Activated gamma-delta T cell (primary cell): Measurements from ENCODE around the gene PSENEN.

Experiments
- DNase-seq: peaks from one replicate; lab custom pipeline; 2025; lab: John Stamatoyannopoulos, UW
- total RNA-seq, 2 donors: gene quantifications; one replicate each; lab custom pipeline; 2026; lab: John Stamatoyannopoulos, UW

PSENEN gene
- 5.3 to 7.5 reads per million in 2 donors for total RNA-seq

GRCh38 chr19:35745328-35746086 lies at the start of gene PSENEN, which contains the start of gene U2AF1L4:
Gene PSENEN (plus strand): TSS chr19:35745651. CDS start chr19:35745931, 280 bp downstream.
Gene U2AF1L4 (minus strand): TSS chr19:35745418. CDS start chr19:35745391, 27 bp downstream.
- DNase-seq: peak; percentile 94

DNA sequence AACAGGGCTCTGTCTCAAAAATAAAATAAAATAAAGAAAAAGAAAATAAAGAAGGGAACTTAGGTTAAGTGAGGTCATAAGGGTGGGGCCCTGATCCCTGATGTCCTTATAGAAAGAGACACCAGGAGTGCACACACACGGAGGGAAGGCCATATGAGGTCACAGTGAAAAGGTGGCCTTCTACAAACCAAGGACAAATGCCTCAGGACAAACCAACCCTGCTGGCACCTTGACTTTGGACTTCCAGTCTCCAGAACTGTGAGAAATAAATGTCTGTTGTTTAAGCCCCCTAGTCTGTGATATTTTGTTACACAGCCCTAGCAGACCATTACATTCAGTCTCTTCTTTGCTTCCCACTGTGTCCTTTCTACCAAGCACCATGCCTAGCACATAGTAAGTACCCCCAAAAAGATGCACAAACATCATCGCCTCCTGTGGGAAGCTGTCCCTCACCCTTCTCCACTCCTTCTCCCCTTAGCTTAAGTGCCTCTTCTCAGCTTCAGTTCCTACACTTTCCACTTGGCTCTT lies 49.5 kb upstream of the PSENEN start:
- no peak for DNase-seq

- DNase-seq: no peak
Observed at GRCh38 chr19:35696835-35697234, 48.6 kb upstream of the PSENEN start.

- DNase-seq: peak; percentile 77
Observed at GRCh38 chr19:35702223-35703012, 43.0 kb upstream of the PSENEN start.

- DNase-seq: no peak
Observed at GRCh38 chr19:35703343-35703742, 42.1 kb upstream of the PSENEN start.

DNA sequence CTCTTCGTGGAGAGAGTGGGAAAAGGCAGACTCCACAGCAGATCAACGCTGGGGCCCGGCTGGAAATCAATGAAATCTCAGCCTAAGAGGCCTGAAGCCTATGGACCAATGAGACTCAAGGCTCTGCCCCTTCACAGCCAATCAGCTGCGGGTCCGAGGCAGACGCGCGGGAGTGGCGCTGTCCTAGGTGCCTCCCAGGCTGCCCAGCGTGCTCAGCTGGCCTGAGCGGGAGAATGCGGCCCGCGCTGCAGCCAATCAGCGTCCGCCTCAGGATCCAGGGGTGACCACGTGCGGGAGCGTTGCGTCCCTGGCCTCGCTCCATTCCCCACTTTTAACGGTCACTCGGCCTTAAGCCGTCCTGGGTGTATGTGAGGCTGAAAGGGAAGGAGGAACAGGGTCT lies 41.2 kb upstream of the PSENEN start, which contains the start of gene ZBTB32:
ZBTB32 (plus strand) TSS at position 341 of the 400 bp plus-strand sequence. CDS start 10,069 bp downstream, outside the sequence.
- DNase-seq: no peak

DNA sequence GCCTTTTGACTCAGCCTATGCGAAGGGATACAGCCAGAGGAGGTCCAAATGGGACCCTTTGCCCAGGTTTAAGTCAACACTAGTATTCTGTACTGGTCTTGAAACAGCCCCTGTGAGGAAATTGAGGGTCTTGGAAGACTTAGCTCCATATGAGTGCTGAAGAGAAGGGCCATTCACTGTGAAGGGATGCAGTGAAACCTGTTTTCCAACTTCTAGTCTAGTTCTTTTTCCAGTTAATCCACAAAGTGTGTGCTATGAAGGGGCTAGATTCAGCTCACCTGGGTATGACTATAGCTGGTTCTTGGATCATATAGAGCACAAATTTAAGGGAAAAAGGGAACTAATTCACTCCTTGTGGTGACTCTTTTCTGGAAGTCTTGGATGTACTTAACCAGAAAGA lies 37.1 kb upstream of the PSENEN start:
- DNase-seq: no peak

DNA sequence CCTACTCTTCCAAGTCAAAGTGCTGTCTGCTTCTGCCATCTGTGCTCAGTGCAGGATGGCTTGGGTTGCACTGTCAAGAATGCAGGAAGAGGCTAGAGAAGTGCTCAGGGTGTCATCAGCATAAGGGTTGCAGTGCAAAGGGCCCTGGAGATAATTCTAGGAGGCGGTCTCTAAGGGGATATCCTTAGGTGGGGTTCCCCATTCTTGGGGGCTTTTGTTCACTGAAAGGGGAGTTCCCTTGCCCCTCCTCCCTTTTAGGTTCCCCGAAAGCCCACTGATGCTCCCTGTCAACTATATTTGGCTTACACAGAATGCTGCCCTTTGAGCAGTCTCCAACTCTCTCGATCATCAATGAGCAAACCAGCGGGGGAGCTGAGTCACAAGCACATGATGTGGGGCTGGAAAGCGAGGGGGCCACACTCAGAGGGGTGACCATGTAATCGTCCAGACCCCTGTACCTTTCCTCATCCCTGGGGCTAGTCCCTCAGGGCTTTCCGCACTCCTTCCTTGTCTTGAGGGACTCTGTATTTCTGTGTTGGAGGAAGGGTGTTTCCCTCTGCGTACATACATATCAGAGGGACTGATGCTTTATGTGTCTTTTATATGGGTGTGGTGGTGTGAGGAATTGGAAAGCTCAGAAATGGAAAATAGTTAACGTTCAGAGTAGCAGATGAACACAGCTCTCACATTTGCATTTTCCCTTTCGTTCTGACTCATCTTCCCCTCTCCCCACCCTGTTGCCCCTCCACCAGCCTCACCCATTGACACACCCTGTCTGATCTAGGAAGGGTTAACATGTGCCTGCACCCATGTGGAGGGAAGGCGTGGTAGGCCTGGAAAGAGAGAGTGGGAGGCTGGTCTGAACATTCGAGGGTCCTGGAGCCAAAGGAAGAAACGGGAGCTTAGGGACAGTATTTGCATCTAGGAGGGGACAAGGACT lies 34.4 kb upstream of the PSENEN start:
- no peak for DNase-seq

DNA sequence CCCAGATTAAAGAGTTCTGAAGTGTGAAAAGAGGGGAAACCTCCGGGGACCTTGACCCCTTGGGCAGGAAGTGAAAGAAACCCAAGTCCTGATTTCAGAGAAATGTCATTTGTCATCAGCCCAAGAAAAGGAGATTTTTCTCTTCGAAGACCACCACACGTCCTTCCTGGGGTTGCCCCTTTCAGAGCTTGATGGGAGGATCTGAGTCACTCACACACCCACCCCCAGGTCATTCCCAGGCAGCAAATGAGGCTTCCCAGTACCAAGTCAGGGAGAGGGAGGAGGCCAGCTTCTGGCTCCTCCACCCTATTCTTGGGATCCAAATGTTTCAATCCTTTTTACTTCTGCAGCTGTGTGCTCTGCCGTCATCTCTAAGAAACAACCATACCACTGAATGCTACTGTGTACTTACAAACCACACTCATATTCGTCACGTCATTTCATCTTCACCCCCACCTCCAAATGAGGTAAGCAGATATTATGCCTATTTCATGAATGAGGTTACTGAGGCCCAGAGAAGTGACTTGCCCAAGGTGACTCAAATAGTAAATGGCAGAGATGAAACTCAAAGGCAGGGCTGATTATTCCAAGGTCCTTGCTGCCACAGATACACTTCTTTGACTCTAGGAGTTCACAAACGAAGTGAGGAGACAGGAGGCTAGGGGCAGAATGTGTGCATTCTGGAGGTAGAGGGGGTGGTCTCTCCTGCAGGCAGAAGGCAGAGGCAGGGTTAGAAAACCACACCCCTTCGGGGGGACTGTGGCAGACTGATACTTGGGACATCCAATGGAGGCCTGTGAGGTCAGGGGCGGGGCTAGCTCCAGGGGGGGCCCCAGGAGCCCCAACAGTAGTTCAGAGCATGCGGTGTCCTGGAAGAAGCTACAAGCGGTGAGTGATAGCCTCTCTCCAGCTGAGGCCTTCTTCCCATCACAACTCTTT lies 32.6 kb upstream of the PSENEN start:
- no peak for DNase-seq

GRCh38 chr19:35713506-35713850 lies 32.0 kb upstream of the PSENEN start:
- no peak for DNase-seq

- DNase-seq: no peak
Observed at GRCh38 chr19:35713904-35714495, 31.5 kb upstream of the PSENEN start.

- DNase-seq: no peak
Observed at GRCh38 chr19:35714601-35715354, 30.7 kb upstream of the PSENEN start.

DNA sequence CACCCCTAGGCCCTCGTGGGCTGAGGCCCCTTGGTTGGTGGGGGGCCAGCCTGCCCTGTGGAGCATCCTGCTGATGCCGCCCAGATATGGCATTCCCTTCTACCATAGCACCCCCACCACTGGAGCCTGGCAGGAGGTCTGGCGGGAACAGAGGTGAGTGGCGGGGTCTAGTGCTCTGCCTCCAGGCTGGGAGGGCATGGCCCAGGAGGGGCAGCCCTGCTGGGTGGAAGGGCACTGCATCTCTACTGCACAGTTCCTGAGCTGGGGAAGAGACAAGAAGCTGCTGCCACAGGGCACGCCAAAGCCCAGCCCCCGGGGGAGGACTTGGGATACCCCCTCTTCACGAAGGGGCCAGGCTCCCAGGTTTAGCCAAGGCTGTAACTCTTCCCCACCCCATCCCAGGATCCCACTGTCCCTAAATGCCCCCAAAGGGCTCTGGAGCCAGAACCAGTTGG lies 30.1 kb upstream of the PSENEN start:
- no peak for DNase-seq

DNA sequence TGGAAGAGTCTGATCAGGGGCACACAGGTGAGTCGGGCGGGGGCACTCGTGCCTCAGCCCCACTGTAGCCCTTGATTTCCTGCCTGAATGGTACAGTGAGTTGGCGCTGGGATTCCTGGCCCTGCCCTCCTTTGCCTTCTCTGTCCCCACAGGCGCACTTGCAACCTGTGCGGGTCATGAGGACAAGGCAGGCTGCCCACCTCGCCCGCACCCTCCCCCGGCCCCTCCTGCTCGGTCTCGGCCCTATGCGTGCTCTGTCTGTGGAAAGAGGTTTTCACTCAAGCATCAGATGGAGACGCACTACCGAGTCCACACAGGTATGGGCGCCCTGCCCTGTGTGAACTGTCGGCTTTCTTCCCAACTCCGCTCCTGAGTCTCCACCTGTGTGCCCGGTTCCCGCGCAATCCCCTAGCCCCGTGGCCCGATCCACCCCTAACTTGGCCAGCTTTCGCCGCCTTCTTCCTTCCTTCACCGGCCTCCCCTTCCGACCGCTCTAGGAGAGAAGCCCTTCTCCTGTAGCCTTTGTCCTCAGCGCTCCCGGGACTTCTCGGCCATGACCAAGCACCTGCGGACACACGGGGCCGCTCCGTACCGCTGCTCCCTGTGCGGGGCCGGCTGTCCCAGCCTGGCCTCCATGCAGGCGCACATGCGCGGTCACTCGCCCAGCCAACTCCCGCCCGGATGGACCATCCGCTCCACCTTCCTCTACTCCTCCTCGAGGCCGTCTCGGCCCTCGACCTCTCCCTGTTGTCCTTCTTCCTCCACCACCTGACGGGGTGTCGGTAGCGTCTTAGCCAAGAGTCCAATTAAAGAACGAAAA lies 29.3 kb upstream of the PSENEN start:
- no peak for DNase-seq

DNA sequence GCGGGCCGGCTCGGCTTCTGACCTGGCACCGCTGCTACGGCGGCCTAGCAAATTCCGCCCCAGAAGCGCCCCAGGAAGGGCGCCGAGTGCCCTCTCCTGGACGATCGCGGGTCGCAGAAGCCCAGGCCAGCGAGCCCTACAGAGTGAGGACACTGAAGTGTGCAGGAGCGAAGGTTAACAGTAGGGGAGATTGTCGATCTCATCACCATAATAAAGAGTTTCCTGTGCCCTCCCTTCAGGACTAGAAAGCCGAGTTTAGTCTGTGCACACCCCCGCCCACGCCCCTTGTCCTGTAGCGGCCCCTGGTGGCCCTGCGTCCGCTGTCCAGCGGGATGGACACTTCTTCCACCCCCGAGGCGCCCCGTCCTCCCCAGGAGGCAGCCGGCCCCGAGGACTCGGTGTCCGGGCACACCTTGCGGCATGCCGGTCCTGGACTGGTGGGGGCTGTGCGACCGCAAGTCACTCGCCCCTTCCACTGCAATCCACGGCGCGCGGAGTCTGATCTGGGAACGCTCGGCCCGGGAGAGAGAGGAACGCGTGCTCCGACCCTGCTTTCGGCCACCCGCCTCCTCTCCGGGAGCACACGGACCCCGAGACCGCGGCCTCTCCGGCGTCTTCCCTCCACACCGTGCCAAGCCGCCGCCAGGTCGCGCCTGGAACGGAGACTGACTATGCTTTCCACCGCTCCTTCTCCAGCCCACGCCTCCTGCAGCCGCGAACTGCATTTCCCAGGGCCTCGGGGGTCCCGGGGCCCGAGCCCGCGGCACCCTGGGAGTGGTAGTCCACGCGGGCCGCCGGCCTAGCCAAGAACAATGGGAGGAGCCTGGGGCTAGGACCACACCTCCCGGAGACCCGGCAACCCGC lies 28.4 kb upstream of the PSENEN start:
- peak; percentile 93 for DNase-seq

DNA sequence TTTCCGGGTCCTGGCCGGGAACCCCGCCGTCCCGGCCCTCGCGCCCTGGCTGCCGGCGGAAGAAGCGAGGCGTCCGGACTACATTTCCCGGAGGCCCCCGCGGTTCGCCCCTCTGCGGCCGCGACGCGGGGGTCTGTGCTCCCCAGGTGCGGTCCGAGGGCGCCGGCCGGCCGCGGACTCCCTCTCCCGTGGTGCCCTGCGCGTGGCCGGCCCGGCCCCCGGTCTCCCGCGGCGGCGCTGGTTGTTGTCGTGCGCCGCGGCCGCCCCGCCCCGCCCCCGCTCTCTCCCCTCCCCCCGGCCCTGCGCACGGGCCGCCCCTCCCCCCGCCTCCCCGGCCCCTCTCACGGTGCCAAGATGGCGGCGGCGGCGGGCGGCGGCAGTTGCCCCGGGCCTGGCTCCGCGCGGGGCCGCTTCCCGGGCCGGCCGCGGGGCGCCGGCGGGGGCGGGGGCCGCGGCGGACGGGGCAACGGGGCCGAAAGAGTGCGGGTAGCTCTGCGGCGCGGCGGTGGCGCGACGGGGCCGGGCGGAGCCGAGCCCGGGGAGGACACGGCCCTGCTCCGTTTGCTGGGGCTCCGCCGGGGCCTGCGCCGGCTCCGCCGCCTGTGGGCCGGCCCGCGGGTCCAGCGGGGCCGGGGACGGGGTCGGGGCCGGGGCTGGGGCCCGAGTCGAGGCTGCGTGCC lies 27.6 kb upstream of the PSENEN start, which contains the start of gene KMT2B:
KMT2B (plus strand) TSS at position 339 of the 680 bp plus-strand sequence; CDS start at position 355, 16 bp downstream.
- DNase-seq: no peak
